Hypothalamus (tissue), 51 donors: ENCODE data around the gene ALDH5A1.

Source experiments
- DNase-seq, 51 donors: peaks; one replicate each; lab custom pipeline; 2025; lab: John Stamatoyannopoulos, UW

ALDH5A1 gene

DNA sequence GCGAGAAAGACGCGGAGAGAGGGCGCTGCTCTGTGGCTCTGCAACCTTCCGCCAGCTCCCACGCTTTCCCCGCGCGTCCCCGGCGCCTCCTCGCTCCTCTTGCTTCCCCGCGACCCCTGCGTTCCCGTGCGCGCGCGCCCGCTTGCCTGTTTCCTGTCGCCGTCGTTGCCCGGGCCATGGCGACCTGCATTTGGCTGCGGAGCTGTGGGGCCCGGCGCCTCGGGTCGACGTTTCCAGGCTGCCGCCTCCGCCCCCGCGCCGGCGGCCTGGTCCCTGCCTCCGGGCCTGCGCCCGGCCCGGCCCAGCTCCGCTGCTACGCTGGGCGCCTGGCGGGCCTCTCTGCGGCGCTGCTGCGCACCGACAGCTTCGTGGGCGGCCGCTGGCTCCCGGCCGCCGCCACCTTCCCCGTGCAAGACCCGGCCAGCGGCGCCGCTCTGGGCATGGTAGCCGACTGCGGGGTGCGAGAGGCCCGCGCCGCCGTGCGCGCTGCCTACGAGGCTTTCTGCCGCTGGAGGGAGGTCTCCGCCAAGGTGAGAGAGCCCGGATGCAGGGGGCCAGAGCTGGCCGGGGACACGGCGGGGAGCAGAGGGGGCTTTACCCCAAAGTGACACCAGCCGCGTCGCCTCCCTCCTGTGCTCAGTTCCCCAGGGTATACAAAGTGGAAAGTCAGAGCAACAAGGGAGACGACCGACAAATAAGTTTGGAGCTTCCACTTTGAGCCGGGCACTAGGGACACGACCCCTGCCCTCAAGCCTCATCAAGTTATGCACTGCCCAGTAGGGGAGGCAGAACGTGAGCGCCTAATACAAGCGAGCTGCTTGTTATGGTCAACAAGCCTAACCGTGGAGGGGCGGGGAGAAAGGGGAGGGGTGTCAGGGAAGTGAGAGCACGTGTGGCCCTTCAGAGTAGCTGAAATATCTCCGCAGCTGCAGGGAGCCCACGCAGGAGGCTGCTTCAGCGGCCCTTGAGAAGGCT lies at the start of gene ALDH5A1:
ALDH5A1 (plus strand) TSS at position 149 of the 975 bp plus-strand sequence; CDS start at position 177, 28 bp downstream.
- DNase-seq = peak in 45 of 51 donors; percentile 3 to 79 (median 53)

DNA sequence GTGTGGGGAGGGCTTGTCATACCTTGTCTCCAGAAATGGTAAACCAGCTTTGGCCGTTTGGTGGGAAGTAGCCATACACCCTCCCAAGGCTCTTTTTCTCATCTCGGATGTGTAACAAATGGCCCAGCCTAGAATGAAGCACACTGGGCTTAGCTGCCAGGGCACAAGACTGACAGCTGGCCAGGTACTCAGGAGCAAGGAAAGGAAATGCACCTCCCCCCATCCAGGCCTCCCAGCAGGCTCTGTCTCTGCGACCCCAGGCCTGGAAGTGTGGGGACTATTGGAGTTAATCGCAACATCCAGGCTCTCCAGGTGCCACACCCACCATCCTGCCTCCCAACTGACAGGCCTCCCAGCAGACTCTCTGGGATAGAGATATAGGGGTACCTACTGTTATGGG lies 49.1 kb upstream of the ALDH5A1 start:
- no peak for DNase-seq

GRCh38 chr6:24446670-24447069 lies 48.1 kb upstream of the ALDH5A1 start:
- no peak for DNase-seq

- no peak for DNase-seq
Measured at GRCh38 chr6:24448396-24448795, 46.4 kb upstream of the ALDH5A1 start.

DNA sequence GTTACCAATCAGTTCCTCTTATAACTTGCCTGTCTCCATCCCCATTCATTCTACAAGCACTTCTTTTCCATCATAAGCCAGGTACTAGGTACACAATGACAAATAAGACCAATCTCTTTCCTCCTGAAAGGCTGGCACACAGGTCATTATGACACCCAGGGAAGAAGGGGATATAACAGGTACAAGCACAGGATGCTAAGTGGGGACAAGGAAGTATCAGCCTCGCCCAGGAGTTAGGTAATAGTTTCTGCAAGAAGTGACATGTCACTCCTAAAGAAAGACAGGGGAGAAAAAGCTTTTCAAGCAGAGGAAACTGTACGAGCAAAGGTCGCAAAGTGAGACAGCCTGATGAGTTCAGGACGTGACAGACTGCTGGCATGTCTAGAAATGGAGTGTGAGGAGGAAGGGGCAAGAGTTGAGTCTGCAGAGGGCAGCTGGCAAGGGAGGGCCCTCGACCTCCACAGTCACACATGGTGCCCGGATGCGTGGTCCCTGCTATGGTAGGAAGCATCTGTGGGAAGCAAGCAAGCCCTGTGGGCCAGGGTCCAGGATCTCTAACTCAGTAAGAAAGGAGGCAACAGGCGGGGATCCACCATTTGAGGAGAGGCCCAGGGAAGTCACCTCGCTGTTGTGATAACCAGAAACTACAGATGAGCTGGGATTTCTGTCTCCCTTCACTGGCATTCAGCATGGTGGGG lies 45.8 kb upstream of the ALDH5A1 start:
- DNase-seq = no peak

- no peak for DNase-seq
Measured at GRCh38 chr6:24451581-24452388, 43.0 kb upstream of the ALDH5A1 start.

GRCh38 chr6:24453921-24454320 lies 40.8 kb upstream of the ALDH5A1 start:
- no peak for DNase-seq

DNA sequence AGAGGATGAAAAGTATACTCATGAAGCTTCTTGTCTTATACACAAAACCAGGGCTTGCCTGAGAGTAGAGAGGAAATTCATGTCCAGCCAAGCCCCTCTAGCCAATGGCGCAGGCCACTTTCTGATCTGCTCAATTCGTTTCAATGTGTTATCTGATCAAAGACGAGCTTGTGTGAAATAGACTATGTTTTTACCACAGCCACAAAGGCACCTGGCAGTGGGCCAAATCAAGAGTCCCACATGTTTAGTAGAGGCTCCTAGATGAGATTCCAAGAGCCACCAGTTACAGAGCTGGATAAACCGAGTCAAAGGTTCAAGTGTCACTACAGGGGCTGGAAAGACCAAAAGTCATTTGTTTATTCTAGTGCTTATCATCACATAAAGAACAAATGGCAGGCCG lies 40.3 kb upstream of the ALDH5A1 start:
- DNase-seq = no peak

DNA sequence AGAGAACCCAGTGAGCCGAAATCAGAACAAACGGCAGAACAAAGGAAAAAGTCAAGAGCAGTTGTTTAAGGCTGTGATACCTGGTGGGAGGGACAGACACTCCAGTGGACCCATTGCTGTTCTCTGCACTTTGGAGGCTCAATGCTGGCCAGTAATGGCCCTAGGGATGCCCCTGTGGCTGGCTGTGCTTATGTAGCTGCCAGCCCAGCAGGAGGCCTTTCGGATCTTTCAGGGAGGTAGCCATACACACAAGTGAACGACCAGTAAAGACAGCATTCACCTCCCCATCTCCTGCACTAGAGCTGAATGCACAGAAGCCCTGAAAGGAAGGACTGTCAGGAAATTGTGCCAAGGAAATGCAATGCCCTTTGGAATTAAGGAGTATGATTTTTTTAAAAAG lies 39.7 kb upstream of the ALDH5A1 start:
- DNase-seq = no peak

DNA sequence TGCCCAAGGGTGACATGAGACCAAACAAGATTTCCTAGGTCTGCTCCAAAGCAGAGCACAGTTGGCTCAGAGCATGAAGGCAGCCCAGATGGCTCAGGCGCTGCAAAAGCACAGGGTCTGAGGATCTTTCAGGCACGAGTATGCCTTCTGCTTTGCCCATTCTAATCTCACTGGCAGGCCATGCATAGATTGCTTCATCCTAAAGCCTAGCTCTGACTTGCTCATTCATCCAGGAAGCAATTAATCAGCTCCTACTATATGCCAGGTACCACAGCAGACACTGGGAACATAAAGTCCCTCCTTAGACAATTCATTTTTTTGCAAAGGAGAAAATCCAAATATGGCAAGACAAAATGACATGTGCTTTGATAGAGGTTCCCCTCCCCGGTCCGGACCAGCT lies 36.6 kb upstream of the ALDH5A1 start:
- DNase-seq = no peak

DNA sequence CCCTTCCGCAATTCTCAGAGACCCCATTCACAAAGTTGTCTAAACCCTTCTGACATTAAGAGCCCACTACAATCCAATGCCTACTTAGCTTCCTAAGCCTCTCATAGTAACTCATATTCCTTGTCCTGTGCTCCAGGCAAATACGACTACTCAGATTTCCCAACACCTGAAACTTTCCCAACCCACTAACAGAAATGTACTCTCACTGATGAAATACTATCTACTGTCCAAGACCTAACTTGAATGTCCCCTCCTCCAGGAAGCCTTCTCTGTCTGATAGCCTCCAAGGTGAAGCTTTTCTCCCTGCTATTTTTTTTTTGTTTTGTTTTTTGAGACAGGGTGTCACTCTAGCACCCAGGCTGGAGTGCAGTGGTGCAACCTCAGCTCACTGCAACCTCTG lies 35.8 kb upstream of the ALDH5A1 start:
- no peak for DNase-seq

GRCh38 chr6:24460966-24461365 lies 33.8 kb upstream of the ALDH5A1 start:
- DNase-seq = no peak

DNA sequence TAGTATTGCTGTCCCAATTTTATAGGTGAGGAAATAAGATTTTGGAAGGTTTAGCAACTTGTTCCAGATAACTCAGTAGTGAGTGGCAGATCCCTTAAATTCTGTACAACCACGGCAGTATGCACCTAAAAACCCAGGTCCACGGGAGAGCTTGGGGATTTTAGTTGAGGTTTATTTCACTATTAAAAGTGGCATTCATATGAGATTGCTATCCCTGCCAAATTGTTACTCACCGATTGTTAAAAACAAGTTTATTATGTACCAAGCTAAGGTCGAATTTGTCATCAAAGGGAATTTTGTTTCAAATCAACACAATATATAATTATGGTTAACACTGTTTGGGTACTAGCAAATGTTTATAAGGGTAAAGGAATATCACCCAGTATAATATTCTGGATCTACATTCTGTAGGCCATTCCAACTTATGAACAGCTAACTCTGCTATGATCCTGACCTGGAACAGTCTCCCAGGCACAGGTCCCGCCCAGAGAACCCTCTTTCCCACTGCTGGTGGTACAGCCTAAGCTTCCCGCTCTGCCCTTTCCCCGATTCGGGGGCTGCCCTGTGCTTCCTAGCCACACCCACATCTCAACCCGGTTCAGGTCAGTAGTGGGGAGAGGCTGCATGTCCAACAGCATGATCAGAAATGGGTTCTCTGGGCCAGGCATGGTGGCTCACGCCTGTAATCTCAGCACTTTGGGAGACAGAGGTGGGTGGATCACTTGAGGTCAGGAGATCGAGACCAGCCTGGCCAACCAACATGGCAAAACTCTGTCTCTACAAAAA lies 30.3 kb upstream of the ALDH5A1 start:
- no peak for DNase-seq

DNA sequence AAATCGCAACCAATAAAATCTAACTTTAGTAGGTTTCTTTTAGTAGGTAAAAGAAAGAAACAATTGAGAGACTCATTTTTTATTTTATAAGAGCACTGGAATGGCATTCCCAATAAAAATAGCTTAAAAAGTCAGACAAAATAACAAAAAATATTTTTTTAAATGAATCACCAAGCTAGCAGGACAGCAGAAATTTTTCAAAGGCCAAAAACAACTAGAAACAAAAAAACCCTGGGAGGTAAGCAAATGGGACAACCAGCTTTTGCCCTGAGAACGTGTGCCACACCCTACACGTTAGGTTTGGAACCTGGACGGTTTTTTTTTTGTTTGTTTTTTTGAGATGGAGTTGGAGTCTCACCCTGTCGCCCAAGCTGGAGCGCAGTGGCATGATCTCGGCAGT lies 25.0 kb upstream of the ALDH5A1 start:
- no peak for DNase-seq

GRCh38 chr6:24472181-24472580 lies 22.6 kb upstream of the ALDH5A1 start:
- DNase-seq = no peak

- DNase-seq = no peak
Measured at GRCh38 chr6:24476631-24477030, 18.1 kb upstream of the ALDH5A1 start.

DNA sequence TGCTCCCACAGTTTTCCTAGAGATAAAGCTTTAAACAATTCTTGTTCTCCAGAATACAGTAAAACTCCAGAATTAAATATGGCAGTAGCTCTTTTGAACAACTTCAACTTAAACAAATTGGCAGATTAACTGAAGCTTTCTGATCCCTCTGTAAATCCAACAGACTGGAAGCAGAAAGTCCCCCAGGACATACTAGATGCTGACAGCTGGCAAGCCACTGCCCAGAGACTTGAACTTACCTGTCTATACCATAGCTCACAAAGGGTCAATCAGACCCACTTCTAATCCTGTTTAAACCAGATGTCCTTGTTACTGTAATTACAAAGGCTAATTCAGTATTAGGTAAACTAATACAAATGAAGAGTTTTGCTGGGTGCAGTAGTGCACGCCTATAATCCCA lies 17.7 kb upstream of the ALDH5A1 start:
- DNase-seq = no peak

- no peak for DNase-seq
Measured at GRCh38 chr6:24478903-24479302, 15.9 kb upstream of the ALDH5A1 start.

DNA sequence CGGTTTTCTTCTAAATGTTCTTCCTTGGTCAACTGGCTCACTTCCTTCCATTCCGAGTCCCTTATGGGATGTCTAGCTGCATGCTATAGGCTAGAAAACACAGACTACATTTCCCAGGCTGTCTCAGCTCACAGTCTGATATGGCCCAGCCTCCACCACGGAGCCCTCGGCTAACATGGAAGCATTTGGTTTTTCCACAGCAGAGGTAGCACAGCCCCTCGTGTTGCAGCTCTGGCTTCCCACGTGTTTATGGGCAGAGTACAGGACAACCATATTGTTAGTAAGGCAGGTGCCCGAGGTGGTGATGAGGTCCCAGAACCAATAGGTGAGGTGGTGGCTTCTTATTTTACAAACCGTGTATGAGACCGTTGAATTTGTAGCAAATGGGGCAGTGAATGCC lies 14.1 kb upstream of the ALDH5A1 start:
- DNase-seq = no peak

DNA sequence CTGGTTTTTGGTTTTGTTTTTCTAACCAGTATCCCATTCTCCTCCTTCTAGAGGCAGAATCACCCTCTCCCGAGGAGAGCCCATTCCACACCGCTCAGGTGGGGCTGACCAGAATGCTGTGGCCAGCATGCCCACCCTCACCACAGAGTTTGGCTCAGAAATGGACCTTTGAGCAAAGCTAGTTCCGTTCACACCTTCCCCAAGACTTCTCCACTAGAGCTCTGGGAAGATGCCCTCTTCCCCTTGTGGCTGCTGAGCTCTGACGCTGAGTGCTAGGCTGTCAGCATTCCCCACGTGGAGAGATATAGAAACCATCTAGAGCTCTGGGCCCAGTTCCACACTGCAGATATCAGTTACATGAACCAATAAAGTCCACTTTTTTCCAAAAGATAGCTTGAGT lies 13.3 kb upstream of the ALDH5A1 start:
- DNase-seq = no peak
